MM.1S (cell line): Measurements from ENCODE around the gene CFAP46.
"Not testable (repeated sequence)": the region's sequence is repeated elsewhere in the genome, so short reads cannot be mapped to it uniquely, and the experiment has no call there.

Experiments used
- EZH2 ChIP-seq: fragments of 300-600 bp; sonication (generic); optimal IDR thresholded peaks from 2 replicates; pipeline ENCODE3; 2017; ENCODE audit warnings: low read depth, mild to moderate bottlenecking, antibody characterized with exemption, low read length, mixed read lengths
- TF ChIP-seq, protein P1 (sequence below): fragments of 300-600 bp; sonication (generic); IDR thresholded peaks from 2 replicates; pipeline ENCODE4 v1.5.1; 2016; ENCODE audit warnings: antibody characterized with exemption, low read length, mixed read lengths

DNA sequence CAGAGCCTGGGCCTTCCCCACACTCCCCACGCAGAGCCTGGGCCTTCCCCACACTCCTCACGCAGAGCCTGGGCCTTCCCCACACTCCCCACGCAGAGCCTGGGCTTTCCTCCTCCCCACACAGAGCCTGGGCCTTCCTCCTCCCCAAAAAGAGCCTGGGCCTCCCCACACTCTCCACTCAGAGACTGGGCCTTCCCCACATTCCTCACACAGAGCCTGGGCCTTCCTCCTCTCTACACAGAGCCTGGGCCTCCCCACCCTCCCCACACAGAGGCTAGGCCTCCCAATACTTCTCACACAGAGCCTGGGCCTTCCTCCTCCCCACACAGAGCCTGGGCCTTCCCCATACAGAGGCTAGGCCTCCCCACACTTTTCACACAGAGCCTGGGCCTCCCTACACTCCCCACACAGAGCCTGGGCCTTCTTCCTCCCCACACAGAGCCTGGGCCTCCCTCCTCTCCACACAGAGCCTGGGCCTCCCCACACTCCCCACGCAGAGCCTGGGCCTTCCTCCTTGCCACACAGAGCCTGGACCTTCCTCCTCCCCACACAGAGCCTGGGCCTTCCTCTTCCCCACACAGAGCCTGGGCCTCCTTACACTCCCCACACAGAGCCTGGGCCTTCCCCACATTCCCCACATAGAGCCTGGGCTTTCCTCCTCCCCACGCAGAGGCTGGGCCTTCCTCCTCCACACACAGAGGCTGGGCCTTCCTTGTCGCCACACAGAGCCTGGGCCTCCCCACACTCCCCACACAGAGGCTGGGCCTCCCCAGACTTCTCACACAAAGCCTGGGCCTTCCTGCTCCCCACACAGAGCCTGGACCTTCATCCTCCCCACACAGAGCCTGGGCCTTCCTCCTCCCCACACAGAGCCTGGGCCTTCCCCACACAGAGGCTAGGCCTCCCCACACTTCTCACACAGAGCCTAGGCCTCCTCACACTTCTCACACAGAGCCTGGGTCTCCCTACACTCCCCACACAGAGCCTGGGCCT, 10.8 kb downstream of the CFAP46 start:
- TF ChIP-seq, protein P1, sequence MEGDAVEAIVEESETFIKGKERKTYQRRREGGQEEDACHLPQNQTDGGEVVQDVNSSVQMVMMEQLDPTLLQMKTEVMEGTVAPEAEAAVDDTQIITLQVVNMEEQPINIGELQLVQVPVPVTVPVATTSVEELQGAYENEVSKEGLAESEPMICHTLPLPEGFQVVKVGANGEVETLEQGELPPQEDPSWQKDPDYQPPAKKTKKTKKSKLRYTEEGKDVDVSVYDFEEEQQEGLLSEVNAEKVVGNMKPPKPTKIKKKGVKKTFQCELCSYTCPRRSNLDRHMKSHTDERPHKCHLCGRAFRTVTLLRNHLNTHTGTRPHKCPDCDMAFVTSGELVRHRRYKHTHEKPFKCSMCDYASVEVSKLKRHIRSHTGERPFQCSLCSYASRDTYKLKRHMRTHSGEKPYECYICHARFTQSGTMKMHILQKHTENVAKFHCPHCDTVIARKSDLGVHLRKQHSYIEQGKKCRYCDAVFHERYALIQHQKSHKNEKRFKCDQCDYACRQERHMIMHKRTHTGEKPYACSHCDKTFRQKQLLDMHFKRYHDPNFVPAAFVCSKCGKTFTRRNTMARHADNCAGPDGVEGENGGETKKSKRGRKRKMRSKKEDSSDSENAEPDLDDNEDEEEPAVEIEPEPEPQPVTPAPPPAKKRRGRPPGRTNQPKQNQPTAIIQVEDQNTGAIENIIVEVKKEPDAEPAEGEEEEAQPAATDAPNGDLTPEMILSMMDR: not testable (repeated sequence)
- not testable (repeated sequence) for TF ChIP-seq EZH2
